Measurements from ENCODE around the gene SPATS2.

DNA sequence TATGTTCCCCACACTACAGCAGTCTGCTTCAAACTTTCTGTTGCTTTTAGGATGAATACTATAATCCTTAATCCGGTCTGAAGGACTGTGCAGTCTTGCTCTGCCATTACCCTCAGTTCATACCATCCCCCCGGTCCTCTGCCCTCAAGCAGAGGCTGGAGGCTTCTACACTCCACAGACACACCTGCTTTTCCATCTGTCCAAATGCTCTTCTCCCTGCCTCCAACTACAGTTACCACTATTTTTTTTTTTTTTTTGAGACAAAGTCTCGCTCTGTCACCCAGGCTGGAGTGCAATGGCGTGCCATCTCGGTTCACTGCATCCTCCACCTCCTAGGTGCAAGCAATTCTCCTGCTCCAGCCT lies 152.3 kb downstream of the SPATS2 start:
- TF ChIP-seq, protein P1, sequence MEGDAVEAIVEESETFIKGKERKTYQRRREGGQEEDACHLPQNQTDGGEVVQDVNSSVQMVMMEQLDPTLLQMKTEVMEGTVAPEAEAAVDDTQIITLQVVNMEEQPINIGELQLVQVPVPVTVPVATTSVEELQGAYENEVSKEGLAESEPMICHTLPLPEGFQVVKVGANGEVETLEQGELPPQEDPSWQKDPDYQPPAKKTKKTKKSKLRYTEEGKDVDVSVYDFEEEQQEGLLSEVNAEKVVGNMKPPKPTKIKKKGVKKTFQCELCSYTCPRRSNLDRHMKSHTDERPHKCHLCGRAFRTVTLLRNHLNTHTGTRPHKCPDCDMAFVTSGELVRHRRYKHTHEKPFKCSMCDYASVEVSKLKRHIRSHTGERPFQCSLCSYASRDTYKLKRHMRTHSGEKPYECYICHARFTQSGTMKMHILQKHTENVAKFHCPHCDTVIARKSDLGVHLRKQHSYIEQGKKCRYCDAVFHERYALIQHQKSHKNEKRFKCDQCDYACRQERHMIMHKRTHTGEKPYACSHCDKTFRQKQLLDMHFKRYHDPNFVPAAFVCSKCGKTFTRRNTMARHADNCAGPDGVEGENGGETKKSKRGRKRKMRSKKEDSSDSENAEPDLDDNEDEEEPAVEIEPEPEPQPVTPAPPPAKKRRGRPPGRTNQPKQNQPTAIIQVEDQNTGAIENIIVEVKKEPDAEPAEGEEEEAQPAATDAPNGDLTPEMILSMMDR (IDR thresholded peaks at IDR 0.05): no peak
- no peak for TF ChIP-seq POLR2A (IDR thresholded peaks at IDR 0.05)

Measured in testis (tissue), 2 donors.